HEK293 (cell line): ENCODE results near the gene EXTL1.

Source experiments
- AEBP2 ChIP-seq: fragments of 450-650 bp; formaldehyde crosslinking; IDR thresholded peaks from 2 replicates; pipeline ENCODE4 v1.5.1; 2016; ENCODE audit warnings: missing biosample characterization, missing genetic modification characterization, borderline replicate concordance
- CTCF ChIP-seq: fragments of 450-650 bp; formaldehyde crosslinking; IDR thresholded peaks from 2 replicates; pipeline ENCODE4 v1.5.1; 2016; ENCODE audit warnings: missing biosample characterization, missing genetic modification characterization
- EGR2 ChIP-seq: fragments of 450-650 bp; formaldehyde crosslinking; IDR thresholded peaks from 2 replicates; pipeline ENCODE4 v1.5.1; 2016; ENCODE audit warnings: low read depth, missing biosample characterization, missing genetic modification characterization
- HOXA7 ChIP-seq: sonication (generic); formaldehyde crosslinking; IDR thresholded peaks from 2 replicates; pipeline ENCODE4 v1.8.1; 2022; ENCODE audit warnings: missing genetic modification reagents, borderline replicate concordance
- IKZF3 ChIP-seq: fragments of 450-650 bp; IDR thresholded peaks from 2 replicates; pipeline ENCODE4 v1.5.0; 2018; ENCODE audit warnings: missing biosample characterization, mild to moderate bottlenecking, missing genetic modification characterization, moderate library complexity
- KLF17 ChIP-seq: fragments of 450-650 bp; formaldehyde crosslinking; IDR thresholded peaks from 2 replicates; pipeline ENCODE4 v1.5.1; 2016; ENCODE audit warnings: missing biosample characterization, missing genetic modification characterization
- PRDM10 ChIP-seq: fragments of 450-650 bp; formaldehyde crosslinking; IDR thresholded peaks from 2 replicates; pipeline ENCODE4 v1.5.1; 2016; ENCODE audit warnings: missing biosample characterization, missing genetic modification characterization
- RBAK ChIP-seq: fragments of 450-650 bp; formaldehyde crosslinking; IDR thresholded peaks from 2 replicates; pipeline ENCODE4 v1.5.1; 2016; ENCODE audit warnings: missing biosample characterization, missing genetic modification characterization
- SP2 ChIP-seq: fragments of 450-650 bp; formaldehyde crosslinking; IDR thresholded peaks from 2 replicates; pipeline ENCODE4 v1.5.1; 2016; ENCODE audit warnings: missing biosample characterization, missing genetic modification characterization
- ZNF146 ChIP-seq: fragments of 450-650 bp; formaldehyde crosslinking; IDR thresholded peaks from 2 replicates; pipeline ENCODE4 v1.5.1; 2016; ENCODE audit warnings: missing biosample characterization, missing genetic modification characterization
- ZNF324 ChIP-seq: fragments of 450-650 bp; formaldehyde crosslinking; IDR thresholded peaks from 2 replicates; pipeline ENCODE4 v1.5.1; 2016; ENCODE audit warnings: missing biosample characterization, missing genetic modification characterization
- ZNF350 ChIP-seq: fragments of 450-650 bp; formaldehyde crosslinking; IDR thresholded peaks from 2 replicates; pipeline ENCODE4 v1.5.0; 2017; ENCODE audit warnings: missing biosample characterization, mild to moderate bottlenecking, missing genetic modification characterization
- ZNF362 ChIP-seq: fragments of 450-650 bp; formaldehyde crosslinking; IDR thresholded peaks from 2 replicates; pipeline ENCODE4 v1.5.1; 2016; ENCODE audit warnings: missing biosample characterization, missing genetic modification characterization
- ZNF48 ChIP-seq: fragments of 450-650 bp; formaldehyde crosslinking; IDR thresholded peaks from 2 replicates; pipeline ENCODE4 v1.5.1; 2016; ENCODE audit warnings: missing biosample characterization, missing genetic modification characterization
- ZNF501 ChIP-seq: fragments of 450-650 bp; formaldehyde crosslinking; IDR thresholded peaks from 2 replicates; pipeline ENCODE4 v1.5.1; 2016; ENCODE audit warnings: missing biosample characterization, missing genetic modification characterization
- ZNF626 ChIP-seq: fragments of 450-650 bp; sonication (Bioruptor Pico); formaldehyde crosslinking; IDR thresholded peaks from 2 replicates; pipeline ENCODE4 v1.5.1; 2018; ENCODE audit warnings: missing biosample characterization, missing genetic modification characterization, inconsistent platforms
- TF ChIP-seq, protein P1 (sequence below): fragments of 450-650 bp; formaldehyde crosslinking; IDR thresholded peaks from 2 replicates; pipeline ENCODE4 v1.5.1; 2016; ENCODE audit warnings: missing biosample characterization, missing genetic modification characterization

Gene EXTL1

GRCh38 chr1:26035959-26036755, 14.6 kb downstream of the EXTL1 start (continued):
- TF ChIP-seq KLF17 (tag by site-specific recombination) (peak; percentile 78), IKZF3 (tag by site-specific recombination) (peak; percentile 71), PRDM10 (tag by site-specific recombination) (peak; percentile 68), ZNF350 (no peak), ZNF362 (tag by site-specific recombination) (no peak), ZNF626 (no peak), AEBP2 (tag by site-specific recombination) (no peak), CTCF (peak; percentile 98), HOXA7 (CRISPR knock-in tag) (no peak), RBAK (tag by site-specific recombination) (no peak), ZNF146 (tag by site-specific recombination) (no peak), ZNF324 (tag by site-specific recombination) (0 out of 2 replicates have a peak, but pooled peaks have one; percentile 4), ZNF501 (tag by site-specific recombination) (no peak; the same call in 1 of the 2 replicates), EGR2 (peak; percentile 29; the same call in 1 of the 2 replicates), SP2 (tag by site-specific recombination) (no peak), ZNF48 (tag by site-specific recombination) (no peak)
- TF ChIP-seq, protein P1, sequence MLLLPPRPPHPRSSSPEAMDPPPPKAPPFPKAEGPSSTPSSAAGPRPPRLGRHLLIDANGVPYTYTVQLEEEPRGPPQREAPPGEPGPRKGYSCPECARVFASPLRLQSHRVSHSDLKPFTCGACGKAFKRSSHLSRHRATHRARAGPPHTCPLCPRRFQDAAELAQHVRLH (tag by site-specific recombination) = no peak
